GM18511 (cell line): ENCODE measurements around the gene HRH3.

Source experiments
- ATAC-seq: cut with Tn5 transposase; IDR thresholded peaks from one replicate; pipeline ENCODE4 v1.9.1; 2021; ENCODE audit warnings: mild to moderate bottlenecking, moderate library complexity; ENCODE audit not compliant: unreplicated experiment

The HRH3 gene

GRCh38 chr20:62219992-62220665 lies at the start of gene HRH3:
HRH3 (minus strand) TSS chr20:62220278; CDS start chr20:62219970, 308 bp downstream.
- no peak for ATAC-seq

GRCh38 chr20:62269871-62270270 lies 49.8 kb upstream of the HRH3 start:
- no peak for ATAC-seq

GRCh38 chr20:62269378-62269777 lies 49.3 kb upstream of the HRH3 start:
- ATAC-seq = no peak

- no peak for ATAC-seq
These were observed 48.3 kb upstream of the HRH3 start for GRCh38 chr20:62268228-62268900.

- no peak for ATAC-seq
These were observed 47.5 kb upstream of the HRH3 start for GRCh38 chr20:62267543-62267942.

- ATAC-seq = no peak
These were observed 46.8 kb upstream of the HRH3 start for GRCh38 chr20:62266851-62267250.

- ATAC-seq = no peak
These were observed 46.3 kb upstream of the HRH3 start for GRCh38 chr20:62266340-62266739.

- ATAC-seq = no peak
These were observed 45.3 kb upstream of the HRH3 start for GRCh38 chr20:62265365-62265764.

- ATAC-seq = no peak
These were observed 43.3 kb upstream of the HRH3 start for GRCh38 chr20:62263396-62263795.

GRCh38 chr20:62262064-62262463 lies 42.0 kb upstream of the HRH3 start:
- no peak for ATAC-seq

- no peak for ATAC-seq
These were observed 39.2 kb upstream of the HRH3 start for GRCh38 chr20:62259294-62259565.

- ATAC-seq = no peak
These were observed 38.6 kb upstream of the HRH3 start for GRCh38 chr20:62258499-62259293.

- no peak for ATAC-seq
These were observed 35.9 kb upstream of the HRH3 start for GRCh38 chr20:62255976-62256375.

GRCh38 chr20:62254021-62254724 lies 34.1 kb upstream of the HRH3 start:
- ATAC-seq = no peak

GRCh38 chr20:62253398-62253797 lies 33.3 kb upstream of the HRH3 start:
- ATAC-seq = no peak

- no peak for ATAC-seq
These were observed 32.4 kb upstream of the HRH3 start for GRCh38 chr20:62252342-62252966.

GRCh38 chr20:62248890-62249560 lies 28.9 kb upstream of the HRH3 start:
- no peak for ATAC-seq

GRCh38 chr20:62246872-62247652 lies 27.0 kb upstream of the HRH3 start:
- ATAC-seq = no peak

GRCh38 chr20:62246431-62246830 lies 26.4 kb upstream of the HRH3 start:
- no peak for ATAC-seq

- ATAC-seq = no peak
These were observed 25.8 kb upstream of the HRH3 start for GRCh38 chr20:62245911-62246280.
